CD4-positive, alpha-beta T cell (primary cell): ENCODE measurements around the gene DPH1. TPM values are rescaled to one million over a fixed set of nuclear protein-coding genes. Genes with fewer than 3 reads are reported as not detected.

ENCODE experiments used
- ATAC-seq: fragments of 200-7000 bp; cut with Tn5 transposase; one replicate; pipeline ENCODE4 v1.10.0; 2022; ENCODE audit warnings: mild to moderate bottlenecking; ENCODE audit not compliant: poor library complexity
- CTCF ChIA-PET: fragments of 350-600 bp; sonication (Branson Sonifier 250); formaldehyde crosslinking; loops from one replicate; lab custom pipeline; 2021; ENCODE audit warnings: antibody characterized with exemption, inconsistent platforms; lab: Charles Lee
- POLR2A ChIA-PET: fragments of 350-600 bp; sonication (Branson Sonifier 250); formaldehyde crosslinking; loops from one replicate; lab custom pipeline; 2021; ENCODE audit warnings: antibody characterized with exemption, inconsistent platforms; lab: Charles Lee
- DNase-seq, 14 experiments: peaks; one replicate each; pipeline ENCODE4 v3.0.0-alpha.2; 2013 to 2020; ENCODE audit warnings: mixed read lengths in 2 of 14
- H3K27ac ChIP-seq, 2 donors: one replicate each; pipeline versions ENCODE4 v1.5.1 to v1.7.0; 2013; ENCODE audit warnings: low read length in 2 of 2, low read depth in 1 of 2, mild to moderate bottlenecking in 1 of 2
- H3K27me3 ChIP-seq, 2 experiments: 1 replicate in 1 of 2; 2 replicates in 1 of 2; pipeline versions ENCODE4 v1.6.1 to v1.7.0; 2013; ENCODE audit warnings: low read length in 2 of 2, control low read depth in 1 of 2, mild to moderate bottlenecking in 1 of 2, moderate library complexity in 1 of 2; ENCODE audit not compliant: insufficient read depth in 2 of 2, control insufficient read depth in 1 of 2
- H3K36me3 ChIP-seq: one replicate; pipeline ENCODE4 v1.6.1; 2013; ENCODE audit warnings: low read length, control low read depth; ENCODE audit not compliant: insufficient read depth
- H3K4me1 ChIP-seq: one replicate; pipeline ENCODE4 v1.6.1; 2013; ENCODE audit warnings: low read length, control low read depth; ENCODE audit not compliant: insufficient read depth
- H3K4me3 ChIP-seq: one replicate; pipeline ENCODE4 v1.5.1; 2013; ENCODE audit warnings: mild to moderate bottlenecking, low read length, moderate library complexity
- H3K9me3 ChIP-seq, 2 experiments: 1 replicate in 1 of 2; 2 replicates in 1 of 2; pipeline versions ENCODE4 v1.6.1 to v1.7.0; 2013; ENCODE audit warnings: low read length in 2 of 2, mild to moderate bottlenecking in 2 of 2, control low read depth in 1 of 2, moderate library complexity in 1 of 2; ENCODE audit not compliant: control insufficient read depth in 1 of 2, insufficient read depth in 1 of 2
- H3K27ac Mint-ChIP-seq: one replicate; pipeline ENCODE4 v1.8.0; 2020; ENCODE audit warnings: mixed read lengths
- H3K27me3 Mint-ChIP-seq: one replicate; pipeline ENCODE4 v1.8.0; 2021; ENCODE audit warnings: mixed read lengths
- H3K36me3 Mint-ChIP-seq: one replicate; pipeline ENCODE4 v1.8.0; 2021; ENCODE audit warnings: low read depth, mixed read lengths
- H3K4me1 Mint-ChIP-seq: one replicate; pipeline ENCODE4 v1.8.0; 2021; ENCODE audit warnings: low read depth, mixed read lengths
- H3K4me3 Mint-ChIP-seq: one replicate; pipeline ENCODE4 v1.8.0; 2020; ENCODE audit warnings: mild to moderate bottlenecking, mixed read lengths
- H3K9me3 Mint-ChIP-seq: one replicate; pipeline ENCODE4 v1.8.0; 2020; ENCODE audit warnings: mixed read lengths
- intact Hi-C, 2 experiments: fragments of 100-400 bp; cut with DNase I in 1 of 2; cut with micrococcal nuclease in 1 of 2; formaldehyde crosslinking; loops; one replicate each; pipeline versions ENCODE4 v1.15.1 to v1.9.0; 2023 to 2025; cut with DNase I, micrococcal nuclease
- total RNA-seq, 174 experiments: library from RNA in 2 of 174; stranded (reverse) in 2 of 174; gene quantifications; one replicate each; pipeline ENCODE4 v1.2.3 and lab custom pipeline; 2021 to 2026
- TF ChIP-seq, protein P1 (sequence below): fragments of 200-600 bp; IDR thresholded peaks from one replicate; pipeline ENCODE4 v1.8.0; 2022; ENCODE audit warnings: antibody characterized with exemption, mild to moderate bottlenecking

DPH1 gene
- total RNA-seq, 2 experiments from 2014 or later, result 96.4 to 101 TPM

DNA sequence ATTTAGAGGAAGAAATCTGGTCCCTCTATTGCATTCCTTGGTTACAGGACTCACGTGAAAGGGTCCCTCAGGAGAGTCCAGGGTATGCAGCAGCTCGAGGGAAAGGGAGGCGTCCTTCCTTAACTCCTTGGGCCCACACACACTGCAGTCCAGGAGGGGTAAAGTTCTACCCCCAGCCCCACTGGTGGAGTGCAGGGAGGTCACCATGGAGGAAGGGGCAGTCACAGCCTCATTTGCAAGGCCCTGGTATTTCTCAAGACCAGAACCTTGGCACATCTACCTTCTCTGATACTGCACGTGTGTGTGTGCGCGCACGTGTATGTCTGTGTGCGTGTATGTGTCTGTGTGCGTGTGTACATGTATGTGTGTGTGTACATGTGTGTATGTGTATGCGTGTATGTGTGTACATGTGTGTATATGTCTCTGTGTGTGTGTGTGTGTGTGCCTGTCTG lies 36.0 kb downstream of the DPH1 start:
- TF ChIP-seq, protein P1, sequence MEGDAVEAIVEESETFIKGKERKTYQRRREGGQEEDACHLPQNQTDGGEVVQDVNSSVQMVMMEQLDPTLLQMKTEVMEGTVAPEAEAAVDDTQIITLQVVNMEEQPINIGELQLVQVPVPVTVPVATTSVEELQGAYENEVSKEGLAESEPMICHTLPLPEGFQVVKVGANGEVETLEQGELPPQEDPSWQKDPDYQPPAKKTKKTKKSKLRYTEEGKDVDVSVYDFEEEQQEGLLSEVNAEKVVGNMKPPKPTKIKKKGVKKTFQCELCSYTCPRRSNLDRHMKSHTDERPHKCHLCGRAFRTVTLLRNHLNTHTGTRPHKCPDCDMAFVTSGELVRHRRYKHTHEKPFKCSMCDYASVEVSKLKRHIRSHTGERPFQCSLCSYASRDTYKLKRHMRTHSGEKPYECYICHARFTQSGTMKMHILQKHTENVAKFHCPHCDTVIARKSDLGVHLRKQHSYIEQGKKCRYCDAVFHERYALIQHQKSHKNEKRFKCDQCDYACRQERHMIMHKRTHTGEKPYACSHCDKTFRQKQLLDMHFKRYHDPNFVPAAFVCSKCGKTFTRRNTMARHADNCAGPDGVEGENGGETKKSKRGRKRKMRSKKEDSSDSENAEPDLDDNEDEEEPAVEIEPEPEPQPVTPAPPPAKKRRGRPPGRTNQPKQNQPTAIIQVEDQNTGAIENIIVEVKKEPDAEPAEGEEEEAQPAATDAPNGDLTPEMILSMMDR, result no peak
- Mint-ChIP-seq H3K9me3 (no peaks in the 10 kb centered on the region), H3K36me3 (peaks cover 95% of the 10 kb centered on the region), H3K4me1 (peaks cover 4% of the 10 kb centered on the region), H3K27me3 (peaks cover 26% of the 10 kb centered on the region), H3K27ac (no peak overlapping the region), H3K4me3 (no peak overlapping the region)
- DNase-seq, result no peak
- intact Hi-C loops, result no loop called here
- Histone ChIP-seq H3K9me3 (no peaks in the 10 kb centered on the region), H3K36me3 (peaks cover 77% of the 10 kb centered on the region), H3K27ac (no peak overlapping the region), H3K27me3 (no peaks in the 10 kb centered on the region), H3K4me3 (no peak overlapping the region), H3K4me1 (peaks cover 44% of the 10 kb centered on the region)
- ChIA-PET CTCF (interaction anchor here (1.1 kb wide), 1 partner anchor 179 kb away, joined by 3 read pairs; no protein-coding TSS in a partner anchor), POLR2A (no interaction called here)
- no peak for ATAC-seq

DNA sequence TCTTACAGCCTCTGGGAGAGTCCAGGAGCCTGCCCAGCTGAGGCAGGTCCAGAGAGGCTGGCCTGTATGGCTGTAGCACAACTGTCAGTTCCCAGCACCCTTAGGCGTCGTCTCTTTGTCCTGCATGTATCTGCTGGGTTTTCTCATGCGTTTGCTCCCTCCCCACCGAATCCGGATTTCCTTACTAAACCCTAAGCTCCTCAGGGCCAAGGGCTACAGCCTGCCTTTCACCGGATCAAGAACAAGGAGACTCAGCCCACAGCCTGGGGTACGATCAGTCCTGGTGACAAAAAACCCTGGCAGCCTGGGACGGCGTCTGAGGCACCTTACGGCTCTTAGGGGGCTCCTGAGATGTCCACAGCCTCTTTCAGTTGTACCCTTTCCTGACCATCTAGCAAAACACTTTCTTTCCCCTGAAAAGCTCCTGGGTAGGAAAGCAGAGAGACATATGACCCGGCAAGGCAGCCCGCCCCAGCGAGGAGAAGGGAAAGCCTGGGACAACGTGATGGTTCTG lies 37.2 kb downstream of the DPH1 start:
- Histone ChIP-seq H3K4me1 (peaks cover 48% of the 10 kb centered on the region), H3K4me3 (no peak overlapping the region), H3K27ac (no peak overlapping the region), H3K36me3 (peaks cover 76% of the 10 kb centered on the region), H3K27me3 (no peaks in the 10 kb centered on the region), H3K9me3 (no peaks in the 10 kb centered on the region)
- Mint-ChIP-seq H3K4me1 (peaks cover 4% of the 10 kb centered on the region), H3K4me3 (no peak overlapping the region), H3K36me3 (peaks cover 91% of the 10 kb centered on the region), H3K27ac (no peak overlapping the region), H3K27me3 (peaks cover 23% of the 10 kb centered on the region), H3K9me3 (no peaks in the 10 kb centered on the region)
- DNase-seq (no peak), ATAC-seq (no peak)
- CTCF ChIA-PET, result no interaction called here
- POLR2A ChIA-PET, result no interaction called here
- intact Hi-C loops, result no loop called here
- TF ChIP-seq, protein P1, result no peak

DNA sequence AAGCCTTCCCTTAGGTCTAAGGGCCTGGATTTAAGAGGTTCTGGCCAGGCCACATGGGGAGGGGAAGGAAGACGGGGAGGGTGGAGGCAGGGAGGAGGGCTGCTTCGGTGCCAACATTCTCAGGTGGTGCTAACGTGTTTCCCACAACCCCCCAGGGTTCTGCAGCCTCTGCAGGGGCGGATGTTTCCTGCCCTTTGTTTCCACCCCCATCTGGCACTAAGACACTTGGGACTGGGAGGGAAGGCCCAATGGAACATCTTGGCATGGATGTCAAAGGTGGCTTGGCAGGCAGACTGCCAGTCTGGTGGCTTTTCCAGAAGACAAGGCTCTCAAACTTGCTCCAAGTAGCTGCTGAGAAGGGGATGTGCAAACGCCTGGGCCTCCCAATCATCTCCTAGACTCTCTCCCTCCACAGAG lies 37.7 kb downstream of the DPH1 start:
- H3K4me3 ChIP-seq, result no peak overlapping the region
- Mint-ChIP-seq H3K27ac (no peak overlapping the region), H3K36me3 (peaks cover 91% of the 10 kb centered on the region)

More for the DNA sequence above, 37.7 kb downstream of the DPH1 start:
- peaks cover 78% of the 10 kb centered on the region for H3K36me3 ChIP-seq
- ChIA-PET POLR2A (no interaction called here), CTCF (no interaction called here)
- DNase-seq (no peak), ATAC-seq (no peak)
- H3K27me3 ChIP-seq, result no peaks in the 10 kb centered on the region
- peaks cover 48% of the 10 kb centered on the region for H3K4me1 ChIP-seq
- TF ChIP-seq, protein P1, result no peak
- Mint-ChIP-seq H3K4me1 (peaks cover 4% of the 10 kb centered on the region), H3K9me3 (no peaks in the 10 kb centered on the region), H3K27me3 (peaks cover 18% of the 10 kb centered on the region), H3K4me3 (no peak overlapping the region)
- intact Hi-C loops, result no loop called here
- H3K27ac ChIP-seq, result no peak overlapping the region
- no peaks in the 10 kb centered on the region for H3K9me3 ChIP-seq
